Airway epithelial cell (primary cell): ENCODE data around the gene CKAP4. TPM values are rescaled to one million over a fixed set of nuclear protein-coding genes. Genes with fewer than 3 reads are reported as not detected.

Experiments used
- total RNA-seq: library from RNA; depleted of rRNA; stranded (reverse); fragments of >200 nt; gene quantifications from 2 replicates; pipeline ENCODE4 v1.2.3, GENCODE V29; 2015

The CKAP4 gene
- 115 and 127 TPM in 2 replicates for total RNA-seq

GRCh38 chr12:106247674-106248311 is at the start of gene CKAP4:
Gene CKAP4, minus strand, starts transcription at chr12:106248020. Its CDS starts 169 bp downstream, at chr12:106247851.

Other genes with a start within 250 kb of the CKAP4 start
- gene NUAK1, start 109.1 kb downstream of the CKAP4 start, total RNA-seq, result 8.0 and 21.9 TPM in 2 replicates
- gene TCP11L2, start 54.7 kb upstream of the CKAP4 start, total RNA-seq, result 7.4 and 8.4 TPM in 2 replicates
- 11.1 and 11.6 TPM in 2 replicates for gene POLR3B, start 109.7 kb upstream of the CKAP4 start, total RNA-seq